Measurements from ENCODE around the gene KRT6C.

KRT6C gene

GRCh38 chr12:52426034-52426433 is 47.6 kb downstream of the KRT6C start:
- no peaks in the 10 kb centered on the region for H3K36me3 ChIP-seq (ENCODE audit: control insufficient read depth, insufficient read depth, low read length)
- no peak overlapping the region for H3K27ac ChIP-seq (ENCODE audit: insufficient read depth, low read length, poor library complexity, severe bottlenecking)
- no peak for DNase-seq
- H3K27me3 ChIP-seq (replicated peaks; ENCODE audit: control insufficient read depth, insufficient read depth, low read length, poor library complexity, severe bottlenecking), result no peaks in the 10 kb centered on the region
- no peaks in the 10 kb centered on the region for H3K4me1 ChIP-seq (ENCODE audit: control insufficient read depth, insufficient read depth, low read length, poor library complexity, severe bottlenecking)
- H3K4me3 ChIP-seq (ENCODE audit: insufficient read depth, low read depth, low read length, poor library complexity, severe bottlenecking), result no peak overlapping the region
- no peaks in the 10 kb centered on the region for H3K9me3 ChIP-seq (ENCODE audit: control insufficient read depth, low read length)

- Histone ChIP-seq H3K4me3 (ENCODE audit: insufficient read depth, low read depth, low read length, poor library complexity, severe bottlenecking) (no peak overlapping the region), H3K36me3 (ENCODE audit: control insufficient read depth, insufficient read depth, low read length) (no peaks in the 10 kb centered on the region), H3K27ac (ENCODE audit: insufficient read depth, low read length, poor library complexity, severe bottlenecking) (no peak overlapping the region), H3K9me3 (ENCODE audit: control insufficient read depth, low read length) (no peaks in the 10 kb centered on the region), H3K27me3 (replicated peaks; ENCODE audit: control insufficient read depth, insufficient read depth, low read length, poor library complexity, severe bottlenecking) (no peaks in the 10 kb centered on the region), H3K4me1 (ENCODE audit: control insufficient read depth, insufficient read depth, low read length, poor library complexity, severe bottlenecking) (no peaks in the 10 kb centered on the region)
- no peak for DNase-seq
Observed at GRCh38 chr12:52425466-52425865, 48.1 kb downstream of the KRT6C start.

GRCh38 chr12:52423661-52424500 is 49.7 kb downstream of the KRT6C start:
- Histone ChIP-seq H3K4me3 (ENCODE audit: insufficient read depth, low read depth, low read length, poor library complexity, severe bottlenecking) (no peak overlapping the region), H3K36me3 (ENCODE audit: control insufficient read depth, insufficient read depth, low read length) (no peaks in the 10 kb centered on the region), H3K27me3 (replicated peaks; ENCODE audit: control insufficient read depth, insufficient read depth, low read length, poor library complexity, severe bottlenecking) (no peaks in the 10 kb centered on the region), H3K4me1 (ENCODE audit: control insufficient read depth, insufficient read depth, low read length, poor library complexity, severe bottlenecking) (no peaks in the 10 kb centered on the region), H3K27ac (ENCODE audit: insufficient read depth, low read length, poor library complexity, severe bottlenecking) (no peak overlapping the region), H3K9me3 (ENCODE audit: control insufficient read depth, low read length) (no peaks in the 10 kb centered on the region)
- no peak for DNase-seq

GRCh38 chr12:52423035-52423434 is 50.6 kb downstream of the KRT6C start:
- no peaks in the 10 kb centered on the region for H3K9me3 ChIP-seq (ENCODE audit: control insufficient read depth, low read length)
- H3K27ac ChIP-seq (ENCODE audit: insufficient read depth, low read length, poor library complexity, severe bottlenecking), result no peak overlapping the region
- no peaks in the 10 kb centered on the region for H3K27me3 ChIP-seq (replicated peaks; ENCODE audit: control insufficient read depth, insufficient read depth, low read length, poor library complexity, severe bottlenecking)
- H3K36me3 ChIP-seq (ENCODE audit: control insufficient read depth, insufficient read depth, low read length), result no peaks in the 10 kb centered on the region
- H3K4me3 ChIP-seq (ENCODE audit: insufficient read depth, low read depth, low read length, poor library complexity, severe bottlenecking), result no peak overlapping the region
- no peaks in the 10 kb centered on the region for H3K4me1 ChIP-seq (ENCODE audit: control insufficient read depth, insufficient read depth, low read length, poor library complexity, severe bottlenecking)
- no peak for DNase-seq

GRCh38 chr12:52419656-52420055 is 53.9 kb downstream of the KRT6C start:
- no peaks in the 10 kb centered on the region for H3K27me3 ChIP-seq (replicated peaks; ENCODE audit: control insufficient read depth, insufficient read depth, low read length, poor library complexity, severe bottlenecking)
- H3K27ac ChIP-seq (ENCODE audit: insufficient read depth, low read length, poor library complexity, severe bottlenecking), result no peak overlapping the region
- no peak overlapping the region for H3K4me3 ChIP-seq (ENCODE audit: insufficient read depth, low read depth, low read length, poor library complexity, severe bottlenecking)
- no peaks in the 10 kb centered on the region for H3K4me1 ChIP-seq (ENCODE audit: control insufficient read depth, insufficient read depth, low read length, poor library complexity, severe bottlenecking)
- H3K9me3 ChIP-seq (ENCODE audit: control insufficient read depth, low read length), result no peaks in the 10 kb centered on the region
- DNase-seq, result no peak
- H3K36me3 ChIP-seq (ENCODE audit: control insufficient read depth, insufficient read depth, low read length), result no peaks in the 10 kb centered on the region

GRCh38 chr12:52418576-52419110 is 55.0 kb downstream of the KRT6C start:
- no peak overlapping the region for H3K27ac ChIP-seq (ENCODE audit: insufficient read depth, low read length, poor library complexity, severe bottlenecking)
- DNase-seq, result no peak

More at GRCh38 chr12:52418576-52419110, 55.0 kb downstream of the KRT6C start:
- H3K4me3 ChIP-seq (ENCODE audit: insufficient read depth, low read depth, low read length, poor library complexity, severe bottlenecking), result no peak overlapping the region
- H3K4me1 ChIP-seq (ENCODE audit: control insufficient read depth, insufficient read depth, low read length, poor library complexity, severe bottlenecking), result no peaks in the 10 kb centered on the region
- H3K36me3 ChIP-seq (ENCODE audit: control insufficient read depth, insufficient read depth, low read length), result no peaks in the 10 kb centered on the region
- H3K9me3 ChIP-seq (ENCODE audit: control insufficient read depth, low read length), result no peaks in the 10 kb centered on the region
- no peaks in the 10 kb centered on the region for H3K27me3 ChIP-seq (replicated peaks; ENCODE audit: control insufficient read depth, insufficient read depth, low read length, poor library complexity, severe bottlenecking)

Data from effector memory CD4-positive, alpha-beta T cell (primary cell).